WTC11 (cell line): ENCODE measurements around the gene ELFN1. TPM values are rescaled to one million over a fixed set of nuclear protein-coding genes. Genes with fewer than 3 reads are reported as not detected.

Source experiments
- ATAC-seq: fragments of 200-7000 bp; cut with Tn5 transposase; 2 replicates; pipeline ENCODE4 v1.10.0; 2021; ENCODE audit warnings: mild to moderate bottlenecking, moderate library complexity
- CTCF ChIA-PET: fragments of 300-600 bp; sonication (Branson Sonifier 250); formaldehyde crosslinking; loops from one replicate; lab custom pipeline; 2021; ENCODE audit warnings: antibody characterized with exemption; lab: Charles Lee
- POLR2A ChIA-PET: fragments of 350-600 bp; sonication (Branson Sonifier 250); formaldehyde crosslinking; loops from one replicate; lab custom pipeline; 2021; ENCODE audit warnings: antibody characterized with exemption; lab: Charles Lee
- DNase-seq: peaks from one replicate; pipeline ENCODE4 v3.0.0; 2021; ENCODE audit warnings: low spot score
- H3K27ac Mint-ChIP-seq: 2 replicates; pipeline ENCODE4 v1.8.0; 2021; ENCODE audit warnings: mixed read lengths
- H3K27me3 Mint-ChIP-seq: 2 replicates; pipeline ENCODE4 v1.8.0; 2021; ENCODE audit warnings: low read depth, mild to moderate bottlenecking, moderate library complexity, mixed read lengths
- H3K36me3 Mint-ChIP-seq: 2 replicates; pipeline ENCODE4 v1.8.0; 2021; ENCODE audit warnings: mixed read lengths
- H3K4me1 Mint-ChIP-seq: 2 replicates; pipeline ENCODE4 v1.8.0; 2022; ENCODE audit warnings: mixed read lengths
- H3K4me3 Mint-ChIP-seq: 2 replicates; pipeline ENCODE4 v1.8.0; 2021; ENCODE audit warnings: mild to moderate bottlenecking, moderate library complexity, mixed read lengths
- H3K9me3 Mint-ChIP-seq: 2 replicates; pipeline ENCODE4 v1.8.0; 2021; ENCODE audit warnings: mixed read lengths
- ELF4 ChIP-seq: sonication (generic); formaldehyde crosslinking; IDR thresholded peaks from 2 replicates; pipeline ENCODE4 v1.8.1; 2022; ENCODE audit warnings: low read depth, mild to moderate bottlenecking, moderate library complexity, missing genetic modification reagents
- EMX1 ChIP-seq: fragments of 250-450 bp; sonication (Bioruptor Pico); IDR thresholded peaks from 2 replicates; pipeline ENCODE4 v1.8.0; 2021; ENCODE audit warnings: mild to moderate bottlenecking
- ETV6 ChIP-seq: sonication (generic); formaldehyde crosslinking; IDR thresholded peaks from 2 replicates; pipeline ENCODE4 v1.8.1; 2022; ENCODE audit warnings: mild to moderate bottlenecking, missing genetic modification reagents
- JAZF1 ChIP-seq: fragments of 250-450 bp; sonication (Bioruptor Pico); IDR thresholded peaks from 2 replicates; pipeline ENCODE4 v1.9.0; 2021; ENCODE audit warnings: moderate library complexity, mild to moderate bottlenecking, inconsistent platforms
- NFE2L1 ChIP-seq: sonication (generic); formaldehyde crosslinking; IDR thresholded peaks from 2 replicates; pipeline ENCODE4 v1.8.1; 2023; ENCODE audit warnings: missing genetic modification reagents
- NFYB ChIP-seq: sonication (generic); formaldehyde crosslinking; conservative IDR thresholded peaks from 2 replicates; pipeline ENCODE4 v1.8.0; 2022; ENCODE audit warnings: low read depth, missing genetic modification reagents
- SMAD3 ChIP-seq: sonication (generic); formaldehyde crosslinking; IDR thresholded peaks from 2 replicates; pipeline ENCODE4 v1.8.0; 2022; ENCODE audit warnings: missing genetic modification reagents, mild to moderate bottlenecking, borderline replicate concordance
- ZNF121 ChIP-seq: sonication (generic); formaldehyde crosslinking; IDR thresholded peaks from 2 replicates; pipeline ENCODE4 v1.8.0; 2023; ENCODE audit warnings: missing genetic modification reagents
- ZNF263 ChIP-seq: sonication (generic); formaldehyde crosslinking; IDR thresholded peaks from 2 replicates; pipeline ENCODE4 v1.8.1; 2022; ENCODE audit warnings: low read depth, mild to moderate bottlenecking, moderate library complexity, missing genetic modification reagents
- total RNA-seq: library from RNA; stranded (reverse); gene quantifications from 3 replicates; pipeline ENCODE4 v1.2.3, GENCODE V29; 2021
- TF ChIP-seq, protein P1 (sequence below): sonication (generic); formaldehyde crosslinking; IDR thresholded peaks from 2 replicates; pipeline ENCODE4 v1.8.0; 2022; ENCODE audit warnings: mild to moderate bottlenecking, missing genetic modification reagents
- TF ChIP-seq, protein P2 (sequence below): sonication (generic); formaldehyde crosslinking; IDR thresholded peaks from 2 replicates; pipeline ENCODE4 v1.8.0; 2023; ENCODE audit warnings: missing genetic modification reagents, mild to moderate bottlenecking, borderline replicate concordance
- TF ChIP-seq, protein P3 (sequence below): fragments of 250-450 bp; sonication (Bioruptor Pico); IDR thresholded peaks from 2 replicates; pipeline ENCODE4 v2.1.2; 2022; ENCODE audit warnings: mild to moderate bottlenecking, moderate library complexity
- TF ChIP-seq, protein P4 (sequence below): sonication (generic); formaldehyde crosslinking; IDR thresholded peaks from 2 replicates; pipeline ENCODE4 v1.8.1; 2023; ENCODE audit warnings: mild to moderate bottlenecking, missing genetic modification reagents, moderate library complexity
- TF ChIP-seq, protein P5 (sequence below): sonication (generic); formaldehyde crosslinking; IDR thresholded peaks from 2 replicates; pipeline ENCODE4 v1.8.0; 2022; ENCODE audit warnings: mild to moderate bottlenecking, missing genetic modification reagents
- TF ChIP-seq, protein P6 (sequence below): fragments of 250-450 bp; sonication (Bioruptor Pico); IDR thresholded peaks from 2 replicates; pipeline ENCODE4 v1.9.0; 2021; ENCODE audit warnings: mild to moderate bottlenecking, borderline replicate concordance
- TF ChIP-seq, protein P7 (sequence below): fragments of 250-450 bp; sonication (Bioruptor Pico); IDR thresholded peaks from 2 replicates; pipeline ENCODE4 v1.9.0; 2021; ENCODE audit warnings: moderate library complexity, mild to moderate bottlenecking, inconsistent platforms, borderline replicate concordance

The ELFN1 gene
- total RNA-seq, 1 experiment from 2014 or later = 4.6 TPM

DNA sequence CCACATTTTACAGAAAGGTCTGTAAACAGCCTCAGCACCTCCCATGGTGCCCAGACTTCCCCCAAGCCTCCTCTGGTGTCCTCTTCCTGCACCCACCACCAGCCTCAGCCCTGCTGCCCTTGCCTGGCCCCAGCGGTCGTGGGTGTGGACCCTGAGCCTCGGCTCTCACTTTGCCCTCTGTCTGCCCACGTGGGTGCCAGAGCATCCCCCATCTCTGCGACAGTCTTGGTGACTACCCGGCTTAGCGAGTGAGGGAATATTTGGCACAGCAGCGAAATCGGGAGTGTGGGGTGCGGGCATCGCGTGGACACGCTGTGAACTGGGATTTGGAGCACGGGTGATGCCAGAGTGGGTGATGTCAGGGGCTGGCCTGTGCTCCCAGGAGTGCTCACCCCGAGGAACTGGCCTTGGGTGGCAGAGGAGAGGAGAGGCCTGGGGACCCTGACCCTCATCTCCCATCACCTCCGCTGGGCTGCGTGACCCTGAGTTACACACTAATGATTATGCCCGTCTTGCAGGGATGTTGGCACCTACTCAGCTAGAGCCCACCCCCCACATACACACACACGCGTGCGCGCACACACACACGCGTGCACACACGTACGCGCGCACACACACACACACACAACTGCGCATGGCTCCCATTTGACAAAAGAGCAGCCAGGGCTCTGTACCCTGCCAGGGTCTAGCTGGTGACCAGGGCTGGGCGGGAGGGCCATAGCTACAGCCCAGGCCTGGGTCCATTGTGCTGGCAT lies 8.7 kb downstream of the ELFN1 start (continued):
- TF ChIP-seq, protein P1, sequence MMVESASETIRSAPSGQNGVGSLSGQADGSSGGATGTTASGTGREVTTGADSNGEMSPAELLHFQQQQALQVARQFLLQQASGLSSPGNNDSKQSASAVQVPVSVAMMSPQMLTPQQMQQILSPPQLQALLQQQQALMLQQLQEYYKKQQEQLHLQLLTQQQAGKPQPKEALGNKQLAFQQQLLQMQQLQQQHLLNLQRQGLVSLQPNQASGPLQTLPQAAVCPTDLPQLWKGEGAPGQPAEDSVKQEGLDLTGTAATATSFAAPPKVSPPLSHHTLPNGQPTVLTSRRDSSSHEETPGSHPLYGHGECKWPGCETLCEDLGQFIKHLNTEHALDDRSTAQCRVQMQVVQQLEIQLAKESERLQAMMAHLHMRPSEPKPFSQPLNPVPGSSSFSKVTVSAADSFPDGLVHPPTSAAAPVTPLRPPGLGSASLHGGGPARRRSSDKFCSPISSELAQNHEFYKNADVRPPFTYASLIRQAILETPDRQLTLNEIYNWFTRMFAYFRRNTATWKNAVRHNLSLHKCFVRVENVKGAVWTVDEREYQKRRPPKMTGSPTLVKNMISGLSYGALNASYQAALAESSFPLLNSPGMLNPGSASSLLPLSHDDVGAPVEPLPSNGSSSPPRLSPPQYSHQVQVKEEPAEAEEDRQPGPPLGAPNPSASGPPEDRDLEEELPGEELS = no peak
- TF ChIP-seq, all 79 proteins: peak for 0

- POLR2A ChIA-PET = no interaction called here
- no peak for DNase-seq
- ATAC-seq = no peak
- TF ChIP-seq, protein P2, sequence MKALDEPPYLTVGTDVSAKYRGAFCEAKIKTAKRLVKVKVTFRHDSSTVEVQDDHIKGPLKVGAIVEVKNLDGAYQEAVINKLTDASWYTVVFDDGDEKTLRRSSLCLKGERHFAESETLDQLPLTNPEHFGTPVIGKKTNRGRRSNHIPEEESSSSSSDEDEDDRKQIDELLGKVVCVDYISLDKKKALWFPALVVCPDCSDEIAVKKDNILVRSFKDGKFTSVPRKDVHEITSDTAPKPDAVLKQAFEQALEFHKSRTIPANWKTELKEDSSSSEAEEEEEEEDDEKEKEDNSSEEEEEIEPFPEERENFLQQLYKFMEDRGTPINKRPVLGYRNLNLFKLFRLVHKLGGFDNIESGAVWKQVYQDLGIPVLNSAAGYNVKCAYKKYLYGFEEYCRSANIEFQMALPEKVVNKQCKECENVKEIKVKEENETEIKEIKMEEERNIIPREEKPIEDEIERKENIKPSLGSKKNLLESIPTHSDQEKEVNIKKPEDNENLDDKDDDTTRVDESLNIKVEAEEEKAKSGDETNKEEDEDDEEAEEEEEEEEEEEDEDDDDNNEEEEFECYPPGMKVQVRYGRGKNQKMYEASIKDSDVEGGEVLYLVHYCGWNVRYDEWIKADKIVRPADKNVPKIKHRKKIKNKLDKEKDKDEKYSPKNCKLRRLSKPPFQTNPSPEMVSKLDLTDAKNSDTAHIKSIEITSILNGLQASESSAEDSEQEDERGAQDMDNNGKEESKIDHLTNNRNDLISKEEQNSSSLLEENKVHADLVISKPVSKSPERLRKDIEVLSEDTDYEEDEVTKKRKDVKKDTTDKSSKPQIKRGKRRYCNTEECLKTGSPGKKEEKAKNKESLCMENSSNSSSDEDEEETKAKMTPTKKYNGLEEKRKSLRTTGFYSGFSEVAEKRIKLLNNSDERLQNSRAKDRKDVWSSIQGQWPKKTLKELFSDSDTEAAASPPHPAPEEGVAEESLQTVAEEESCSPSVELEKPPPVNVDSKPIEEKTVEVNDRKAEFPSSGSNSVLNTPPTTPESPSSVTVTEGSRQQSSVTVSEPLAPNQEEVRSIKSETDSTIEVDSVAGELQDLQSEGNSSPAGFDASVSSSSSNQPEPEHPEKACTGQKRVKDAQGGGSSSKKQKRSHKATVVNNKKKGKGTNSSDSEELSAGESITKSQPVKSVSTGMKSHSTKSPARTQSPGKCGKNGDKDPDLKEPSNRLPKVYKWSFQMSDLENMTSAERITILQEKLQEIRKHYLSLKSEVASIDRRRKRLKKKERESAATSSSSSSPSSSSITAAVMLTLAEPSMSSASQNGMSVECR = no peak
- TF ChIP-seq, protein P3, sequence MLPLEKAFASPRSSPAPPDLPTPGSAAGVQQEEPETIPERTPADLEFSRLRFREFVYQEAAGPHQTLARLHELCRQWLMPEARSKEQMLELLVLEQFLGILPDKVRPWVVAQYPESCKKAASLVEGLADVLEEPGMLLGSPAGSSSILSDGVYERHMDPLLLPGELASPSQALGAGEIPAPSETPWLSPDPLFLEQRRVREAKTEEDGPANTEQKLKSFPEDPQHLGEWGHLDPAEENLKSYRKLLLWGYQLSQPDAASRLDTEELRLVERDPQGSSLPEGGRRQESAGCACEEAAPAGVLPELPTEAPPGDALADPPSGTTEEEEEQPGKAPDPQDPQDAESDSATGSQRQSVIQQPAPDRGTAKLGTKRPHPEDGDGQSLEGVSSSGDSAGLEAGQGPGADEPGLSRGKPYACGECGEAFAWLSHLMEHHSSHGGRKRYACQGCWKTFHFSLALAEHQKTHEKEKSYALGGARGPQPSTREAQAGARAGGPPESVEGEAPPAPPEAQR (CRISPR knock-in tag) = no peak
- TF ChIP-seq, protein P4, sequence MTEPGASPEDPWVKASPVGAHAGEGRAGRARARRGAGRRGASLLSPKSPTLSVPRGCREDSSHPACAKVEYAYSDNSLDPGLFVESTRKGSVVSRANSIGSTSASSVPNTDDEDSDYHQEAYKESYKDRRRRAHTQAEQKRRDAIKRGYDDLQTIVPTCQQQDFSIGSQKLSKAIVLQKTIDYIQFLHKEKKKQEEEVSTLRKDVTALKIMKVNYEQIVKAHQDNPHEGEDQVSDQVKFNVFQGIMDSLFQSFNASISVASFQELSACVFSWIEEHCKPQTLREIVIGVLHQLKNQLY = no peak
- TF ChIP-seq, protein P5, sequence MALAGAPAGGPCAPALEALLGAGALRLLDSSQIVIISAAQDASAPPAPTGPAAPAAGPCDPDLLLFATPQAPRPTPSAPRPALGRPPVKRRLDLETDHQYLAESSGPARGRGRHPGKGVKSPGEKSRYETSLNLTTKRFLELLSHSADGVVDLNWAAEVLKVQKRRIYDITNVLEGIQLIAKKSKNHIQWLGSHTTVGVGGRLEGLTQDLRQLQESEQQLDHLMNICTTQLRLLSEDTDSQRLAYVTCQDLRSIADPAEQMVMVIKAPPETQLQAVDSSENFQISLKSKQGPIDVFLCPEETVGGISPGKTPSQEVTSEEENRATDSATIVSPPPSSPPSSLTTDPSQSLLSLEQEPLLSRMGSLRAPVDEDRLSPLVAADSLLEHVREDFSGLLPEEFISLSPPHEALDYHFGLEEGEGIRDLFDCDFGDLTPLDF (CRISPR knock-in tag) = no peak
- TF ChIP-seq ETV6 (CRISPR knock-in tag) = no peak
- TF ChIP-seq ELF4 = no peak
- no peak for TF ChIP-seq JAZF1 (CRISPR knock-in tag)
- TF ChIP-seq, protein P1 = no peak
- TF ChIP-seq ZNF263 = no peak
- TF ChIP-seq NFYB (CRISPR knock-in tag) = no peak
- TF ChIP-seq, protein P6, sequence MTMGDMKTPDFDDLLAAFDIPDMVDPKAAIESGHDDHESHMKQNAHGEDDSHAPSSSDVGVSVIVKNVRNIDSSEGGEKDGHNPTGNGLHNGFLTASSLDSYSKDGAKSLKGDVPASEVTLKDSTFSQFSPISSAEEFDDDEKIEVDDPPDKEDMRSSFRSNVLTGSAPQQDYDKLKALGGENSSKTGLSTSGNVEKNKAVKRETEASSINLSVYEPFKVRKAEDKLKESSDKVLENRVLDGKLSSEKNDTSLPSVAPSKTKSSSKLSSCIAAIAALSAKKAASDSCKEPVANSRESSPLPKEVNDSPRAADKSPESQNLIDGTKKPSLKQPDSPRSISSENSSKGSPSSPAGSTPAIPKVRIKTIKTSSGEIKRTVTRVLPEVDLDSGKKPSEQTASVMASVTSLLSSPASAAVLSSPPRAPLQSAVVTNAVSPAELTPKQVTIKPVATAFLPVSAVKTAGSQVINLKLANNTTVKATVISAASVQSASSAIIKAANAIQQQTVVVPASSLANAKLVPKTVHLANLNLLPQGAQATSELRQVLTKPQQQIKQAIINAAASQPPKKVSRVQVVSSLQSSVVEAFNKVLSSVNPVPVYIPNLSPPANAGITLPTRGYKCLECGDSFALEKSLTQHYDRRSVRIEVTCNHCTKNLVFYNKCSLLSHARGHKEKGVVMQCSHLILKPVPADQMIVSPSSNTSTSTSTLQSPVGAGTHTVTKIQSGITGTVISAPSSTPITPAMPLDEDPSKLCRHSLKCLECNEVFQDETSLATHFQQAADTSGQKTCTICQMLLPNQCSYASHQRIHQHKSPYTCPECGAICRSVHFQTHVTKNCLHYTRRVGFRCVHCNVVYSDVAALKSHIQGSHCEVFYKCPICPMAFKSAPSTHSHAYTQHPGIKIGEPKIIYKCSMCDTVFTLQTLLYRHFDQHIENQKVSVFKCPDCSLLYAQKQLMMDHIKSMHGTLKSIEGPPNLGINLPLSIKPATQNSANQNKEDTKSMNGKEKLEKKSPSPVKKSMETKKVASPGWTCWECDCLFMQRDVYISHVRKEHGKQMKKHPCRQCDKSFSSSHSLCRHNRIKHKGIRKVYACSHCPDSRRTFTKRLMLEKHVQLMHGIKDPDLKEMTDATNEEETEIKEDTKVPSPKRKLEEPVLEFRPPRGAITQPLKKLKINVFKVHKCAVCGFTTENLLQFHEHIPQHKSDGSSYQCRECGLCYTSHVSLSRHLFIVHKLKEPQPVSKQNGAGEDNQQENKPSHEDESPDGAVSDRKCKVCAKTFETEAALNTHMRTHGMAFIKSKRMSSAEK (CRISPR knock-in tag) = no peak
- no peak for TF ChIP-seq EMX1 (CRISPR knock-in tag)
- TF ChIP-seq, protein P7, sequence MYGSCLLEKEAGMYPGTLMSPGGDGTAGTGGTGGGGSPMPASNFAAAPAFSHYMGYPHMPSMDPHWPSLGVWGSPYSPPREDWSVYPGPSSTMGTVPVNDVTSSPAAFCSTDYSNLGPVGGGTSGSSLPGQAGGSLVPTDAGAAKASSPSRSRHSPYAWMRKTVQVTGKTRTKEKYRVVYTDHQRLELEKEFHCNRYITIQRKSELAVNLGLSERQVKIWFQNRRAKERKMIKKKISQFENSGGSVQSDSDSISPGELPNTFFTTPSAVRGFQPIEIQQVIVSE (CRISPR knock-in tag) = no peak
- no peak for TF ChIP-seq NFE2L1 (CRISPR knock-in tag)
- TF ChIP-seq SMAD3 (CRISPR knock-in tag) = no peak
- TF ChIP-seq ZNF121 = no peak
These were observed 9.4 kb downstream of the ELFN1 start for GRCh38 chr7:1679326-1679965.

More at GRCh38 chr7:1679326-1679965, 9.4 kb downstream of the ELFN1 start:
- no peak overlapping the region for H3K4me3 Mint-ChIP-seq
- H3K27ac Mint-ChIP-seq = no peak overlapping the region
- CTCF ChIA-PET = no interaction called here
- peaks cover 26% of the 10 kb centered on the region for H3K9me3 Mint-ChIP-seq
- peaks cover 16% of the 10 kb centered on the region; the same call in 1 of the 2 replicates for H3K36me3 Mint-ChIP-seq
- peaks cover 7% of the 10 kb centered on the region; the same call in 1 of the 2 replicates for H3K4me1 Mint-ChIP-seq
- H3K27me3 Mint-ChIP-seq = no peaks in the 10 kb centered on the region; the same call in none of the 2 replicates
